HG03060 (cell line): ENCODE measurements around the gene PDCD1LG2.
"Not testable (repeated sequence)": the region's sequence is repeated elsewhere in the genome, so short reads cannot be mapped to it uniquely, and the experiment has no call there.

ENCODE experiments used
- ATAC-seq: cut with Tn5 transposase; IDR thresholded peaks from one replicate; pipeline ENCODE4 v1.9.1; 2021; ENCODE audit warnings: low read depth, moderate number of reproducible peaks; ENCODE audit not compliant: unreplicated experiment

Gene PDCD1LG2

DNA sequence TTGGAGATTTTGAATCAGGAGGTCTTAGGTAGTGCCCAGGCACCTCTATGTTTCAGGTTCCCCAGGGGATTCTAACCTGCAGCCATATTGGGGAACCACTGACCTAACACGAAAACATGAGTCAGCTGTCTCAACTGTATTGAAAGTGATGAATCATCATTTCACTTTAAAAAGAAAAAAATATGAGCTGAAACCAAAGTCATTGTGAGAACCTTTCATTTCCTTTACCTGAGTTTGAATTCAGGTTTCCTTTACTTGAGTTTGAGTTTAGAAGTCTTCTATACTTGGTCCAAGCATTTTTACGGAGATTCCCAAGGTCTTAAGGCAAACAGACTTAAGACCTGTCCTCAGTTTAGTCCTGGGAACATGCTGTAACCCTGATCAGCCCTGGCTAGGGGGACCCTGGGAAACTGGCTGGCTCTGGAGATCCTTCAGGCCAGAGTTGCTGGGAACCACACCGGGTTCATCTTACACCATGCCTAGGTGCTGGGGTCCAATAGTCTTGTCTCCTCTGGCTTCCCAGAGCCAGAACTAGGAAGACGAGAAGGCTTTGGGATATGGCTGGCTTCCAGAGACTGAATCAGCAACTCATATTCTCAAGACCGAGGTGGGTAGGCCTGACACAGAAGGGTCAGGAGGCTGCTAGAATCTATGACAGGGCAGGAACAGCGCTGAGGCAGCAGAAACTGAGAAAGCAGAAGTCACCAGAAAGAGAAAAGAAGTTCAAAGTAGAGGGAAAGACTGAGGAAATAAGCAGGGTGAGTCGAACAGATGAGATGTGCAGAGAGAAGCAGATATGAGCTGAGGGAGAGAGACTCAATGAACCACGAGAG, 16.4 kb upstream of the PDCD1LG2 start:
- ATAC-seq: peak; percentile 80

- not testable (repeated sequence) for ATAC-seq
These were observed 15.6 kb upstream of the PDCD1LG2 start for GRCh38 chr9:5494765-5495164.

DNA sequence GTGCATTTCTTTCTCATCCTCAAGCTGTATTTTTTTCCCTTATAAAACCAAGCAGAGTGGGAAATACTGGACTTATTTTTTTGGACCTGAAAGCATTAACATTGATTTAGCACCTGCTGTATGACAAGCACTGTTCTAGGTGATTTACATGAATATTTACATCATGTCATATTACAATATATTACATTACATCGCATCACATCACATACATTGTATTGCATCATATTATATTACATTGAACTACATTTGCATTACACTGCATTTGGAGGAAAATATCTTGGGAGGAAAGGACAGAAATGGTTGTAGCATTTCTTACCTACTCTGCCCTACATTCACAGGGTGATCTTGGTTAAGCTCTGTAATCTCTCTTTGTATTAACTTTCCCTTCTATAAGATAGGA, 11.2 kb upstream of the PDCD1LG2 start:
- ATAC-seq: no peak

DNA sequence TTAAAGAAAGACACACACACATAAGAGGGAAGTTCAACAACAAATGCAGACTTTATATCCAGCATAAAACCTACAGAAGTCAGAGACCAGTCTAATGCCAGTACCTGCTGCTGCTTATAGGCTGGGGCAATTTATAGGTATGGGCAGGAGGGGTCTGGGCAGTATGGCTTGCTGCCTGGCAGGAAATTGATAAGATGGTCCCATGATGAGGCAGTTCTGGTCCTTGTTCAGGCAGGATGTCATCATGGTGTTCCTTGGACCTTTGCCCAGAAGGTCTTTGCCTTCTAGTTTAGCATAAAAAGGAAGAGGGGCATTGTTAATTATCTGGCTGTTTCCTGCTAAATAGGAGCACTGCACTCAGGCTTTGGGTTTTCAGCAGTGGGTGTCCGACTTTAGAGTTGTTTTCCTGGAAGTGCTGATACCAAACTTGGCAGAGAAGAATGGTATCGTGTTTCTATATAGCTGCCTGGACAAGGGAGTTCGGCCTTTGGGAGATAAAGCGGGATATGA, 10.4 kb upstream of the PDCD1LG2 start:
- ATAC-seq: no peak

GRCh38 chr9:5500441-5501235, 9.7 kb upstream of the PDCD1LG2 start:
- ATAC-seq: no peak

- no peak for ATAC-seq
These were observed 7.8 kb upstream of the PDCD1LG2 start for GRCh38 chr9:5502553-5502952.

GRCh38 chr9:5509573-5509972, 758 bp upstream of the PDCD1LG2 start:
- no peak for ATAC-seq

GRCh38 chr9:5510989-5511388, 658 bp downstream of the PDCD1LG2 start:
- no peak for ATAC-seq

DNA sequence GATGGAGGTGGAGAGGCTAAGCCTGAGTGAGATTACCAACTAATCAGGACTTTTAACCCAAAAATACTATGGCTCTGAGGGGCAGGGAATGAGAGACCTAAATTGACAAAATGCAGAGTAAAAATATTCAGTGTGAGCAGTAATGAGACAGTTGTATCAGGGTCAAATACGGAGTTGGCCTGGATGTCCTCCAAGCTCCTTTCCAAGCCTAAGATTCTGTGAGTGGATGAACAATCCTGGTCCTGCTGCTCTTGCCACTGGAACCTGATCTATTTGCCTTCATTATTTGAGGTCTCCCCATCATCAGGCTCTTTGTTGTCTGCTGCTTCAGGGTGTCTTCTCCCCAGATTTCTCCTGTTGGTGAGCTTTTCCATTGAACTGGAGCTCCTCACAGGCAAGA, 1.1 kb downstream of the PDCD1LG2 start:
- no peak for ATAC-seq

GRCh38 chr9:5511935-5512580, 1.7 kb downstream of the PDCD1LG2 start:
- no peak for ATAC-seq

- ATAC-seq: no peak
These were observed 2.5 kb downstream of the PDCD1LG2 start for GRCh38 chr9:5512658-5513452.

DNA sequence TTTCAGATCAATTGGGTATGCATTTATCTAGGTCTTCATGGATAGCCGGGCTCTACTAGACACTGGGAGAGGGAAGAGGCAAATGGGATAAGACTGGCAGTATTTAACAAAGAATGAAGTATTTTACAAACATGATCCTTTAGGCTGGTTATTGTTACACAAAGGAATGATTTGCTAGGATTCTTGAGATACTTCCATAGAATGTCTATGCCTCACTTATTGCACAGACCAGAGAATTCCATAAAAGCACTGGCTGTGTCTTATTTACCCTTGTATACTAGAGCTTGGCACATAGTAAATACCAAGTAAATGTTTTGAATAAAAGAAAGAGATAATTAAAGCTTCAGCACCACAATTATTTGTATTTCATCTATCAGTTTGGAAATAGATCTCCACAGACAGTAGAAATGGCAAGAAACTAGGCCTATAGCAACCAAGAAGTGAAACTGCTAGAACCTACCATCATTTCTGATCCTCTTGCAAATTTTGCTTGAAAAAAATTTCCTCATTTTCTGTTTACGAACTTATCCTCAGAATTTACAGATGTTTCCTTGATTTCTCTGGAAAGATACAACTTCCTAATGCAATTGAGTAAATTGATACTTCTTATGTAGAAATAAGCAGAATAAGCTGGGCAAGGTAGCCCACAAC, 3.8 kb downstream of the PDCD1LG2 start:
- no peak for ATAC-seq

GRCh38 chr9:5514617-5515260, 4.4 kb downstream of the PDCD1LG2 start:
- no peak for ATAC-seq

- no peak for ATAC-seq
These were observed 4.9 kb downstream of the PDCD1LG2 start for GRCh38 chr9:5515261-5515650.

DNA sequence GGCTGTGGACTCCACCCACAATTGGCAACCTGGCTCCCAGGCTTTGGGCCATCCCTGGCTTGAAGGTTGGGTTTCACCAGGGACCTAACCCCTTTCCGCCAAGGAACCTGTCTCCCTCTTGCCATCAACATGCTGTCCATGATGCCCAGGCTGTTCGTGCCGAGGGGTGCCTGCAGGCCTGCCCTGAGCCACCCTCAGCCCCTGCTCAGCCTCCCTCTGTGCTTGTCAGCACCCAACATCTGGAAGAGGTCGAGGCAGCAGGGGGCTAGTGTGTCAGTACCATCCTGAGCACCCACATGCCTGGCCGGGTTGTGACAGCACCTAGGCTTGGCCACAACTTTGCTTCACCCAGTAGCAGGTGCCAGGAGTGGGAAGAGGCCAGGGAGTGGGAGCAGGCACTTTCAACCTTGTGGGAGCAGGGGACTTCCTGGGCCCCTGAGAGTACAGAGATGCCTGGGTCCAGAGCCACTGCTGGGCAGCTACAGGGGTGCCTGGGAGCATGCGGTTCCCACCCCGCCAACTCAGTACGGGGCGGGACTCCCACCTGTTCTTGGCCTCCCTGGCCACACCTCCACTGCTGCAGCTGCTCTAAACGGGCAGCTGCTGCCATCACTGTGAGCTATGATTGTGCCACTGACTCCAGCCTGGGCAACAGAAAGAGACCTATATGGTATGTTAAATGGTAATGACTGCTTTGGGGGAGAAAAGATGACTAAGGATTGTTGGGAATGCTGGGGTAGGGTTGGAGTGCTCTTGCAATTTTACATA, 6.3 kb downstream of the PDCD1LG2 start:
- no peak for ATAC-seq

DNA sequence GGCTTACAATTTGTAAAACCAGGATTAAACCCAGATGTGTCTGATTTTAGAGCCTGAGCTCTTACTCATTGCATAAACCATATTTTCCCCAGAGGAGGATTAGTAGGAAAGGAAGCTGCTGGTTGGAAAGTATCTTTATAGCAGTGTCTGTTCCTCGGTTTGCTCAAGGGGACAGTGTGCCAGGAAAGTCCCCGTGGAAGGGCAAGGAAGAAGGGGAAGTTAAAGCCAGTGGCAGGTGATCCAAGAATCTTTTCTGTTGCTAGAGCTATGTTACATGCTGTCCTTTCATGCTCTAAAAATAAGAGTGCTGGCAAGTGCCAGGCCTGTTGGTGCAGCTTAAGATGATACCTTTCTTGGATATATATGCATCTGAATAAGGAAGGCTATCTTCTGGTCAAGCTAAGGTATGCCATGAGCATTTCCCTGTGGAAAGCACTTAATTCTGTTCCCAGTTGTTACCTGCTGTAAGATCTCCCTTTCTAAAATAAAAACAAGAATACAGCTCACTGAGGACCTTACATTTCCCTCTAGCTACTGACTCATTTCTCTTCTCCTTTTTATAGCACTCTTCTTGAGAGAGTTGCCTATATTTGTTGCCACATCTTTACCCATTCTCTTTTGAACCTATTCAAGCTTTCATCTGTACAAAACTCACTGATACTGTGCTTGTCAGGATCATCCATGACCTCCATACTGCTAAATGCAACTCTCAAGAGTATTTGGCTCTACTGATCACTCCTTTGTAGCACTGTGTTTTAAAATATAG, 8.0 kb downstream of the PDCD1LG2 start:
- no peak for ATAC-seq

- ATAC-seq: no peak
These were observed 8.6 kb downstream of the PDCD1LG2 start for GRCh38 chr9:5518937-5519319.

- ATAC-seq: no peak
These were observed 13.8 kb downstream of the PDCD1LG2 start for GRCh38 chr9:5524090-5524489.
